Nephron progenitor cell (in vitro differentiated cells): Measurements from ENCODE around the gene MISFA.

Source experiments
- DNase-seq: peaks from one replicate; pipeline ENCODE4 v3.0.0; 2021
- H3K27ac Mint-ChIP-seq: 2 replicates; pipeline ENCODE4 v1.8.0; 2021; ENCODE audit warnings: mild to moderate bottlenecking, moderate library complexity, mixed read lengths
- H3K27me3 Mint-ChIP-seq: 2 replicates; pipeline ENCODE4 v1.8.0; 2021; ENCODE audit warnings: mild to moderate bottlenecking, low read depth, mixed read lengths; ENCODE audit not compliant: poor library complexity
- H3K36me3 Mint-ChIP-seq: 2 replicates; pipeline ENCODE4 v1.8.0; 2021; ENCODE audit warnings: low read depth, mixed read lengths
- H3K4me1 Mint-ChIP-seq: 2 replicates; pipeline ENCODE4 v1.8.0; 2021; ENCODE audit warnings: mixed read lengths
- H3K4me3 Mint-ChIP-seq: 2 replicates; pipeline ENCODE4 v1.8.0; 2021; ENCODE audit warnings: mild to moderate bottlenecking, moderate library complexity, mixed read lengths
- H3K9me3 Mint-ChIP-seq: 2 replicates; pipeline ENCODE4 v1.8.0; 2021; ENCODE audit warnings: mild to moderate bottlenecking, moderate library complexity, mixed read lengths
- TF ChIP-seq, protein P1 (sequence below): fragments of 200-600 bp; sonication (generic); IDR thresholded peaks from 2 replicates; pipeline ENCODE4 v1.5.0; 2021; ENCODE audit warnings: antibody characterized with exemption

Gene MISFA

DNA sequence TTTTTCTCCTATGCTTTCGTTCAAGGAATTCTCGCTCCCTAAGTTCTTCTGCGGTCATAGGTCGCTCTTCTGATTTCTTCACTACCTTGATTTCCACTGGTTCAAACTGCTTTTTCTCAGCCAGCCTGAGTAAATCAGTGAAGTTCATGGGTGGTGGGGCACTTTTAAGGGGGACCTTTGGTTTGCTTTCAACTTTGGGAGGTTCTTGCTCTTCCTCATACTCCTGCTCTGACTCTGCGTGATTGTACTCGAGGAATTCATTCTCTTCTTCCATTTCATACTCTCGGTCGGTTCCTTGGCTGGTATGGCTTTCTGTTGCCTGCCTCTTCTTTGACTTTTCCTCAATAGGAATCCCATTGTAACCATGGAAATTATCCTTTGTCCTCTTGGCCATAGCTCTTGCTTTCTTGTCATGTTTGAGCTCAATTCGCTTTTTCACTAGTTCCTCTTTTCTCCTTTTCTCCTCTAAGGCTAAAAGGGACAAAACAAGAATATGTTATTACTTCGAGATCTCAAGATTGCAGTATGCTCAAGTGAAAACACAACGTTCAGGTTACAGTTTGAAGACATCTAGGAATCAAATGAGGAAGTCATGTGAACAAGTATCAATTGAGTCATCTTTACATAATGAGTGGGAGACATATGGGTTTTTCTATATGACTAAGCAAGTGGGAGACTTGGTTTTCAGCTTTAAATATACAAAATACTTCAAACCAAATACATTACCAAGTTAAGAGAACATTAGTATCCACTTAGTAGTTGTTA is 16.2 kb downstream of the MISFA start:
- Mint-ChIP-seq H3K9me3 (no peaks in the 10 kb centered on the region), H3K36me3 (peaks cover 17% of the 10 kb centered on the region), H3K27ac (no peak overlapping the region), H3K4me1 (no peaks in the 10 kb centered on the region), H3K27me3 (no peaks in the 10 kb centered on the region), H3K4me3 (no peak overlapping the region)
- DNase-seq: no peak
- TF ChIP-seq, protein P1, sequence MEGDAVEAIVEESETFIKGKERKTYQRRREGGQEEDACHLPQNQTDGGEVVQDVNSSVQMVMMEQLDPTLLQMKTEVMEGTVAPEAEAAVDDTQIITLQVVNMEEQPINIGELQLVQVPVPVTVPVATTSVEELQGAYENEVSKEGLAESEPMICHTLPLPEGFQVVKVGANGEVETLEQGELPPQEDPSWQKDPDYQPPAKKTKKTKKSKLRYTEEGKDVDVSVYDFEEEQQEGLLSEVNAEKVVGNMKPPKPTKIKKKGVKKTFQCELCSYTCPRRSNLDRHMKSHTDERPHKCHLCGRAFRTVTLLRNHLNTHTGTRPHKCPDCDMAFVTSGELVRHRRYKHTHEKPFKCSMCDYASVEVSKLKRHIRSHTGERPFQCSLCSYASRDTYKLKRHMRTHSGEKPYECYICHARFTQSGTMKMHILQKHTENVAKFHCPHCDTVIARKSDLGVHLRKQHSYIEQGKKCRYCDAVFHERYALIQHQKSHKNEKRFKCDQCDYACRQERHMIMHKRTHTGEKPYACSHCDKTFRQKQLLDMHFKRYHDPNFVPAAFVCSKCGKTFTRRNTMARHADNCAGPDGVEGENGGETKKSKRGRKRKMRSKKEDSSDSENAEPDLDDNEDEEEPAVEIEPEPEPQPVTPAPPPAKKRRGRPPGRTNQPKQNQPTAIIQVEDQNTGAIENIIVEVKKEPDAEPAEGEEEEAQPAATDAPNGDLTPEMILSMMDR: no peak

GRCh38 chr11:18617688-18618341 is 18.2 kb downstream of the MISFA start:
- DNase-seq: no peak
- TF ChIP-seq, protein P1: no peak
- Mint-ChIP-seq H3K27me3 (no peaks in the 10 kb centered on the region), H3K27ac (no peak overlapping the region), H3K9me3 (no peaks in the 10 kb centered on the region), H3K36me3 (peaks cover 27% of the 10 kb centered on the region), H3K4me1 (no peaks in the 10 kb centered on the region), H3K4me3 (no peak overlapping the region)

- Mint-ChIP-seq H3K9me3 (peaks cover 4% of the 10 kb centered on the region), H3K27me3 (no peaks in the 10 kb centered on the region), H3K4me1 (no peaks in the 10 kb centered on the region), H3K27ac (no peak overlapping the region), H3K36me3 (peaks cover 28% of the 10 kb centered on the region), H3K4me3 (no peak overlapping the region)
- TF ChIP-seq, protein P1: no peak
- DNase-seq: no peak
Observed at GRCh38 chr11:18618342-18619025, 18.9 kb downstream of the MISFA start.

- TF ChIP-seq, protein P1: no peak
- DNase-seq: no peak
- no peaks in the 10 kb centered on the region for H3K4me1 Mint-ChIP-seq
- peaks cover 41% of the 10 kb centered on the region for H3K36me3 Mint-ChIP-seq
- H3K27me3 Mint-ChIP-seq: no peaks in the 10 kb centered on the region
- no peak overlapping the region for H3K4me3 Mint-ChIP-seq
- peaks cover 17% of the 10 kb centered on the region for H3K9me3 Mint-ChIP-seq
- H3K27ac Mint-ChIP-seq: no peak overlapping the region
Observed at GRCh38 chr11:18623707-18624106, 24.1 kb downstream of the MISFA start.

- Mint-ChIP-seq H3K9me3 (peaks cover 17% of the 10 kb centered on the region), H3K4me1 (no peaks in the 10 kb centered on the region), H3K36me3 (peaks cover 41% of the 10 kb centered on the region), H3K27ac (no peak overlapping the region), H3K27me3 (no peaks in the 10 kb centered on the region), H3K4me3 (no peak overlapping the region)
- DNase-seq: no peak
- TF ChIP-seq, protein P1: no peak
Observed at GRCh38 chr11:18624161-18624560, 24.6 kb downstream of the MISFA start.
